ENCODE data around the gene LRIT2. TPM values are rescaled to one million over a fixed set of nuclear protein-coding genes. Genes with fewer than 3 reads are reported as not detected.

Gene LRIT2
- total RNA-seq, 1 experiment from 2014 or later = not detected

GRCh38 chr10:84211566-84211965 is 13.8 kb downstream of the LRIT2 start:
- POLR2A ChIA-PET (ENCODE audit: low non-redundant PET) = no interaction called here
- TF ChIP-seq CTCF (conservative IDR thresholded peaks at IDR 0.05; ENCODE audit: low read depth, low read length) = no peak
- TF ChIP-seq EZH2 (IDR thresholded peaks at IDR 0.05; ENCODE audit: borderline replicate concordance, low read depth, low read length, poor library complexity, severe bottlenecking) = no peak
- CTCF ChIA-PET = no interaction called here
- no TSS peak for BruUV-seq (replicated peaks)
- no peak for DNase-seq (ENCODE audit: low spot score)
- intact Hi-C loops (cut with micrococcal nuclease; ENCODE audit: unreplicated experiment) = no loop called here
- H3K27me3 ChIP-seq (replicated peaks; ENCODE audit: insufficient read depth, low read depth, low read length, poor library complexity) = peaks cover 12% of the 10 kb centered on the region
- no peak overlapping the region for H3K4me3 ChIP-seq (ENCODE audit: low read depth, low read length, poor library complexity, severe bottlenecking)
- H3K4me1 ChIP-seq (ENCODE audit: insufficient read depth, low read length, poor library complexity, severe bottlenecking) = no peaks in the 10 kb centered on the region
- no peaks in the 10 kb centered on the region for H3K9me3 ChIP-seq (ENCODE audit: low read depth, low read length, poor library complexity, severe bottlenecking)
- H3K36me3 ChIP-seq (ENCODE audit: insufficient read depth, low read length, poor library complexity, severe bottlenecking) = no peaks in the 10 kb centered on the region
- H3K27ac ChIP-seq (ENCODE audit: low read depth, low read length, poor library complexity, severe bottlenecking) = no peak overlapping the region

- ChIA-PET POLR2A (ENCODE audit: low non-redundant PET) (no interaction called here), CTCF (no interaction called here)
- Histone ChIP-seq H3K4me3 (ENCODE audit: low read depth, low read length, poor library complexity, severe bottlenecking) (no peak overlapping the region), H3K9me3 (ENCODE audit: low read depth, low read length, poor library complexity, severe bottlenecking) (no peaks in the 10 kb centered on the region), H3K36me3 (ENCODE audit: insufficient read depth, low read length, poor library complexity, severe bottlenecking) (no peaks in the 10 kb centered on the region), H3K27ac (ENCODE audit: low read depth, low read length, poor library complexity, severe bottlenecking) (no peak overlapping the region), H3K27me3 (replicated peaks; ENCODE audit: insufficient read depth, low read depth, low read length, poor library complexity) (peaks cover 12% of the 10 kb centered on the region), H3K4me1 (ENCODE audit: insufficient read depth, low read length, poor library complexity, severe bottlenecking) (no peaks in the 10 kb centered on the region)
- intact Hi-C loops (cut with micrococcal nuclease; ENCODE audit: unreplicated experiment) = loop anchor here (5.0 kb wide), 1 partner anchor 61 kb away; no protein-coding TSS in a partner anchor
- TF ChIP-seq EZH2 (IDR thresholded peaks at IDR 0.05; ENCODE audit: borderline replicate concordance, low read depth, low read length, poor library complexity, severe bottlenecking) = no peak
- TF ChIP-seq CTCF (conservative IDR thresholded peaks at IDR 0.05; ENCODE audit: low read depth, low read length) = no peak
- no peak for DNase-seq (ENCODE audit: low spot score)
- no TSS peak for BruUV-seq (replicated peaks)
Measured at GRCh38 chr10:84208023-84208422, 17.3 kb downstream of the LRIT2 start.

GRCh38 chr10:84205853-84206525 is 19.4 kb downstream of the LRIT2 start:
- intact Hi-C loops (cut with micrococcal nuclease; ENCODE audit: unreplicated experiment) = loop anchor here (5.0 kb wide), 1 partner anchor 59 kb away; no protein-coding TSS in a partner anchor
- POLR2A ChIA-PET (ENCODE audit: low non-redundant PET) = no interaction called here

More at GRCh38 chr10:84205853-84206525, 19.4 kb downstream of the LRIT2 start:
- H3K36me3 ChIP-seq (ENCODE audit: insufficient read depth, low read length, poor library complexity, severe bottlenecking) = no peaks in the 10 kb centered on the region
- no TSS peak for BruUV-seq (replicated peaks)
- no peaks in the 10 kb centered on the region for H3K4me1 ChIP-seq (ENCODE audit: insufficient read depth, low read length, poor library complexity, severe bottlenecking)
- TF ChIP-seq CTCF (conservative IDR thresholded peaks at IDR 0.05; ENCODE audit: low read depth, low read length) (no peak), EZH2 (IDR thresholded peaks at IDR 0.05; ENCODE audit: borderline replicate concordance, low read depth, low read length, poor library complexity, severe bottlenecking) (no peak)
- no peak for DNase-seq (ENCODE audit: low spot score)
- no peak overlapping the region for H3K4me3 ChIP-seq (ENCODE audit: low read depth, low read length, poor library complexity, severe bottlenecking)
- CTCF ChIA-PET = no interaction called here
- no peaks in the 10 kb centered on the region for H3K9me3 ChIP-seq (ENCODE audit: low read depth, low read length, poor library complexity, severe bottlenecking)
- no peak overlapping the region for H3K27ac ChIP-seq (ENCODE audit: low read depth, low read length, poor library complexity, severe bottlenecking)
- peaks cover 16% of the 10 kb centered on the region for H3K27me3 ChIP-seq (replicated peaks; ENCODE audit: insufficient read depth, low read depth, low read length, poor library complexity)
